BJ (cell line): ENCODE results near the gene MIA3. TPM values are rescaled to one million over a fixed set of nuclear protein-coding genes. Genes with fewer than 3 reads are reported as not detected.
"Not testable (repeated sequence)": the region's sequence is repeated elsewhere in the genome, so short reads cannot be mapped to it uniquely, and the experiment has no call there.

Experiments used
- CTCF ChIA-PET: fragments of 350-600 bp; formaldehyde crosslinking; extraction: SDS; loops from one replicate; lab custom pipeline; 2021; ENCODE audit warnings: antibody characterized with exemption, inconsistent platforms; lab: Yijun Ruan, JAX
- POLR2A ChIA-PET: fragments of 300-600 bp; sonication (Branson Sonifier 250); formaldehyde crosslinking; extraction: SDS; loops from one replicate; lab custom pipeline; 2021; ENCODE audit warnings: antibody characterized with exemption; lab: Charles Lee
- DNase-seq: peaks from one replicate; pipeline ENCODE4 v3.0.0-alpha.2; 2011; ENCODE audit warnings: low read depth
- H3K27me3 ChIP-seq: 2 replicates; pipeline ENCODE4 v1.6.0; 2011; ENCODE audit warnings: low read length; ENCODE audit not compliant: control insufficient read depth, insufficient read depth
- H3K36me3 ChIP-seq: 2 replicates; pipeline ENCODE4 v1.5.1; 2011; ENCODE audit warnings: low read length; ENCODE audit not compliant: control insufficient read depth, insufficient read depth
- H3K4me3 ChIP-seq: 2 replicates; pipeline ENCODE4 v1.5.1; 2011; ENCODE audit warnings: low read depth, mild to moderate bottlenecking, control low read depth, low read length
- polyA plus RNA-seq: library from polyadenylated mRNA; depleted of rRNA; stranded (reverse); fragments of >200 nt; gene quantifications from 2 replicates; pipeline ENCODE4 v1.2.3, GENCODE V29; 2011
- TF ChIP-seq, protein P1 (sequence below): IDR thresholded peaks from 2 replicates; pipeline ENCODE4 v1.5.1; 2011; ENCODE audit warnings: low read depth, mild to moderate bottlenecking, control low read depth, inconsistent platforms, low read length, moderate library complexity; ENCODE audit not compliant: insufficient read depth

The MIA3 gene
- polyA plus RNA-seq, 1 experiment = 79.3 TPM

DNA sequence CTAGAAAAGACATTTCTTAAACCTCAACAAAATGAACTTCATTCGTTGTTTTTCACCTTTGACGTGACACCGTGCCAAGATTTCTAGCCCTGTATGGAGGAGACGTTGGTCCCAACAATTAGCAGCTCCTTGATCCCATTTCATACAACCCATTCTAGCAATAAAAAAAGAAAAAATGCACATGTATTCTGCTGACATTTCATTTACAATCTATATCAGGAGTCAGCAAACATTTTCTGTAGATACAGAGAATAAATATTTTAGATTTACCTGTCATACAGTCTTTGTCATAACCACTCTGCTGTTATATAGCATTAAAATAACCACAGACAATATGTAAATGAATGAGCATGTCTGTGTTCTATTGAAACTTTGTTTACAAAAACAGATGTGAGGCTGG lies 21.2 kb upstream of the MIA3 start:
- no peaks in the 10 kb centered on the region for H3K27me3 ChIP-seq
- H3K4me3 ChIP-seq = no peak overlapping the region
- no peak for DNase-seq
- TF ChIP-seq, protein P1, sequence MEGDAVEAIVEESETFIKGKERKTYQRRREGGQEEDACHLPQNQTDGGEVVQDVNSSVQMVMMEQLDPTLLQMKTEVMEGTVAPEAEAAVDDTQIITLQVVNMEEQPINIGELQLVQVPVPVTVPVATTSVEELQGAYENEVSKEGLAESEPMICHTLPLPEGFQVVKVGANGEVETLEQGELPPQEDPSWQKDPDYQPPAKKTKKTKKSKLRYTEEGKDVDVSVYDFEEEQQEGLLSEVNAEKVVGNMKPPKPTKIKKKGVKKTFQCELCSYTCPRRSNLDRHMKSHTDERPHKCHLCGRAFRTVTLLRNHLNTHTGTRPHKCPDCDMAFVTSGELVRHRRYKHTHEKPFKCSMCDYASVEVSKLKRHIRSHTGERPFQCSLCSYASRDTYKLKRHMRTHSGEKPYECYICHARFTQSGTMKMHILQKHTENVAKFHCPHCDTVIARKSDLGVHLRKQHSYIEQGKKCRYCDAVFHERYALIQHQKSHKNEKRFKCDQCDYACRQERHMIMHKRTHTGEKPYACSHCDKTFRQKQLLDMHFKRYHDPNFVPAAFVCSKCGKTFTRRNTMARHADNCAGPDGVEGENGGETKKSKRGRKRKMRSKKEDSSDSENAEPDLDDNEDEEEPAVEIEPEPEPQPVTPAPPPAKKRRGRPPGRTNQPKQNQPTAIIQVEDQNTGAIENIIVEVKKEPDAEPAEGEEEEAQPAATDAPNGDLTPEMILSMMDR = no peak
- no peaks in the 10 kb centered on the region for H3K36me3 ChIP-seq
- ChIA-PET CTCF (no interaction called here), POLR2A (no interaction called here)

DNA sequence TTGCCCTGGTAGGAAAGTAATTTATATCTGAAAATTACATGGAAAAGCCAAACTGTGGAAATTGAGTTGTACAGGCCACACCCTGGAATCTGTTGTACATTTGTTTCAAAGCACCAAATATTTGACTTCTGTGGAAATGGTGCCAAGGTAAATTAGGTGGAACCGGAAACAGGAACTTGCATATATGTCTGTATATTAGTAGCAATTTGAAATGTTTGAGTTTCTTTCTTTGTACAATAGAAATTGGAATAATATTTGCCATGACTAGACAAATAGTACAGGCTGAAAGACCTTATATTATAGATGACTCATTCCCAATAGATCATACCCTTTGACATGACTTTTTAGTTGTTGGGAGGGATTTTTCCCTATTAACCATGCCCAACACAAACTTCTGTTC lies 17.6 kb upstream of the MIA3 start:
- H3K36me3 ChIP-seq = no peaks in the 10 kb centered on the region
- POLR2A ChIA-PET = no interaction called here
- DNase-seq = no peak
- TF ChIP-seq, protein P1 = no peak
- CTCF ChIA-PET = no interaction called here
- no peaks in the 10 kb centered on the region for H3K27me3 ChIP-seq
- H3K4me3 ChIP-seq = no peak overlapping the region

DNA sequence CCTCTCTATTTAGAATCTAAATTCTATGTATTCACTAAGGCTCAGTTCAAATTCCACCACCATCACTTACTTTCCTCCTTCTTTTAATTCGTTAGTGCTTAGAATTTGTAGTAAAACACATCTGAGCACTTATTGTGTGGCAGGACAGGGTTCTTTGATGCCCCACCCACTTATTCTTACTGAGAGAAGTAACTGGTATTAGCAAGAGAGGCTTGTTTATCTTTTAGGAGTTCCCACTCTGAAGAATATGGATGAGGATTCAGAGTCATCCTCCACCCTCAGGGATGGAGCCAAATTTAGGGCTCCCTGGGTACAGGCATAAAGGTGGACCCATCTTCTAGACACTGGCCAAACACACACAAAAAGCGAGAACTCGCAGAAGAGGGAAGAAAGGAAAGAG lies 16.6 kb upstream of the MIA3 start:
- TF ChIP-seq, protein P1 = no peak
- ChIA-PET POLR2A (no interaction called here), CTCF (no interaction called here)
- Histone ChIP-seq H3K36me3 (no peaks in the 10 kb centered on the region), H3K4me3 (no peak overlapping the region), H3K27me3 (no peaks in the 10 kb centered on the region)
- DNase-seq = no peak

DNA sequence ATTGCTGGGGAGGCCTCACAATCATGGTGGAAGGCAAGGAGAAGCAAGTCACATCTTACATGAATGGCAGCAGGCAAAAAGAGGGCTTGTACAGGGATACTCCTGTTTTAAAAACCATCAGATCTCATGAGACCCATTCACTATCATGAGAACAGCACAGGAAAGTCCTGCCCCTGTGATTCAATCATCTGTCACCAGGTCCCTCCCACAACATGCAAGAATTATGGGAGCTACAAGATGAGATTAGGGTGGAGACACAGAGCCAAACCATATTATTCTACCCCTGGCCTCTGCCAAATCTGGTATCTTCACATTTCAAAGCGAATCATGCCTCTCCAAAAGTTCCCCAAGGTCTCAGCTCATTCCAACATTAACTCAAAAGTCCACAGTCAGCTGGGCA lies 11.1 kb upstream of the MIA3 start:
- TF ChIP-seq, protein P1 = no peak
- ChIA-PET POLR2A (interaction anchor here (0.7 kb wide), 1 partner anchor 28 kb away, joined by 12 read pairs; no protein-coding TSS in a partner anchor), CTCF (interaction anchor here (0.8 to 1.3 kb wide), 4 partner anchors 8 to 12 kb away, joined by 3 to 6 read pairs (median 4); no protein-coding TSS in a partner anchor)
- no peak for DNase-seq
- H3K36me3 ChIP-seq = no peaks in the 10 kb centered on the region
- no peaks in the 10 kb centered on the region; the same call in 1 of the 2 replicates for H3K27me3 ChIP-seq
- H3K4me3 ChIP-seq = no peak overlapping the region

DNA sequence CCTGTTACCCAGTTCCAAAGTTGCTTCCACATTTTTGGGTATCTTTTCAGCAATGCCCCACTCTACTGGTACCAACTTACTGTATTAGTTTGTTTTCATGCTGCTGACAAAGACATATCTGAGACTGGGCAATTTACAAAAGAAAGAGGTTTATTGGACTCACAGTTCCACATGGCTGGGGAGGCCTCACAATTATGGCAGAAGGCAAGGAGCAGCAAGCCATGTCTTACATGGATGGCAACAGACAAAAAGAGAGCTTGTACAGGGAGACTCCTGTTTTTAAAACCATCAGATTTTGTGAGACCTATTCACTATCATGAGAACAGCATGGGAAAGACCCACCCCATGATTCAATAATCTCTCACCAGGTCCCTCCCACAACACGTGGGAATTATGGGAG lies 8.8 kb upstream of the MIA3 start:
- H3K4me3 ChIP-seq, DNase-seq, H3K36me3 ChIP-seq, CTCF ChIA-PET, H3K27me3 ChIP-seq, POLR2A ChIA-PET: not testable (repeated sequence)

DNA sequence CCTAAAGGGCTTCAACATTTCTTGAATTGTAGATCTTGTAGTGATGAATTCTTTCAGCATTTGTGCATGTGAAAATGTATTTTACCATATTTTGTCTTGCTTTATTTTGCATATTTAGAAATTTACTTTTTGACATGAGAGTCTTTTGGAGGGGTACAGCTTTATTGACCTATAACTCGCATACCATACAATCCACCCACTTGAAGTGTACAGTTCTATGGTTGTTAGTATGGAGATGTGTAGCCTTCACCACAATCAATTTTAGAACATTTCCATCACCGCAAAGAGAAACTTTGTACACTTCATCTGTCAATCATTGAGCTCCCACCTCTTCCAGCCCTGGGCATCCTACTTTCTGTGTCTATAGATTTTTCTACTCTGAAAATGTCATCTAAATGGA lies 7.2 kb upstream of the MIA3 start:
- TF ChIP-seq, protein P1 = no peak
- Histone ChIP-seq H3K27me3 (no peaks in the 10 kb centered on the region; the same call in 1 of the 2 replicates), H3K36me3 (no peaks in the 10 kb centered on the region), H3K4me3 (no peak overlapping the region)
- ChIA-PET POLR2A (no interaction called here), CTCF (interaction anchor here (1.0 kb wide), 1 partner anchor 146 kb away, joined by 3 read pairs; no protein-coding TSS in a partner anchor)
- DNase-seq = no peak
